Neural cell (in vitro differentiated cells): Measurements from ENCODE around the gene KIF5C. TPM values are rescaled to one million over a fixed set of nuclear protein-coding genes. Genes with fewer than 3 reads are reported as not detected.

Source experiments
- H2AFZ ChIP-seq: fragments of 200-600, 300-800 bp; sonication (generic), shearing (Covaris generic); 2 replicates; pipeline ENCODE4 v1.6.0; 2014; ENCODE audit warnings: low read depth, mild to moderate bottlenecking, antibody characterized with exemption, low read length, moderate library complexity
- H3F3A ChIP-seq: fragments of 200-600 bp; shearing (Covaris generic); 2 replicates; pipeline ENCODE4 v1.6.1; 2016; ENCODE audit warnings: mild to moderate bottlenecking, moderate library complexity, mixed read lengths, antibody characterized with exemption, low read length; ENCODE audit not compliant: insufficient read depth, poor library complexity, severe bottlenecking
- H3K27ac ChIP-seq: fragments of 200-600, 300-800 bp; sonication (generic), shearing (Covaris generic); 2 replicates; pipeline ENCODE4 v1.5.1; 2014; ENCODE audit warnings: mild to moderate bottlenecking, low read length, moderate library complexity
- H3K27me3 ChIP-seq: fragments of 300-800, 200-600 bp; sonication (generic), shearing (Covaris generic); 2 replicates; pipeline ENCODE4 v1.6.0; 2014; ENCODE audit warnings: mild to moderate bottlenecking, low read depth, low read length, moderate library complexity; ENCODE audit not compliant: insufficient read depth
- H3K36me3 ChIP-seq: fragments of 300-800, 200-600 bp; sonication (generic), shearing (Covaris generic); 2 replicates; pipeline ENCODE4 v1.5.1; 2014; ENCODE audit warnings: mild to moderate bottlenecking, antibody characterized with exemption, low read length, moderate library complexity; ENCODE audit not compliant: insufficient read depth
- H3K4me2 ChIP-seq: fragments of 300-800, 200-600 bp; sonication (generic), shearing (Covaris generic); 2 replicates; pipeline ENCODE4 v1.6.0; 2014; ENCODE audit warnings: mild to moderate bottlenecking, low read length
- H3K4me3 ChIP-seq: fragments of 300-800, 200-600 bp; sonication (generic), shearing (Covaris generic); 2 replicates; pipeline ENCODE4 v1.5.1; 2014; ENCODE audit warnings: mild to moderate bottlenecking, low read length, moderate library complexity
- H3K79me2 ChIP-seq: fragments of 200-600 bp; shearing (Covaris generic); replicated peaks from 2 replicates; pipeline ENCODE4 v1.6.0; 2014; ENCODE audit warnings: mild to moderate bottlenecking, low read length, moderate library complexity; ENCODE audit not compliant: insufficient read depth
- H3K9ac ChIP-seq: fragments of 300-800, 200-600 bp; sonication (generic), shearing (Covaris generic); 2 replicates; pipeline ENCODE4 v1.6.1; 2016; ENCODE audit warnings: mild to moderate bottlenecking, low read length, mixed read lengths
- H3K9me2 ChIP-seq: fragments of 200-600 bp; shearing (Covaris generic); 2 replicates; pipeline ENCODE4 v1.6.1; 2016; ENCODE audit warnings: mild to moderate bottlenecking, low read length, mixed read lengths; ENCODE audit not compliant: insufficient read depth
- H3K9me3 ChIP-seq: fragments of 200-600, 300-800 bp; sonication (generic), shearing (Covaris generic); 2 replicates; pipeline ENCODE4 v1.6.1; 2016; ENCODE audit warnings: mild to moderate bottlenecking, mixed run types, low read length, moderate library complexity, mixed read lengths
- H4K20me1 ChIP-seq: fragments of 200-600 bp; shearing (Covaris generic); 2 replicates; pipeline ENCODE4 v1.6.1; 2016; ENCODE audit warnings: mild to moderate bottlenecking, mixed run types; ENCODE audit not compliant: insufficient read depth
- CTCF ChIP-seq: fragments of 450-650 bp; IDR thresholded peaks from 2 replicates; pipeline ENCODE4 v1.5.1; 2014; ENCODE audit warnings: antibody characterized with exemption, mild to moderate bottlenecking, moderate library complexity; ENCODE audit not compliant: poor library complexity, severe bottlenecking
- EZH2 ChIP-seq: fragments of 200-600, 300-800 bp; shearing (Covaris generic), sonication (generic); IDR thresholded peaks from 2 replicates; pipeline ENCODE4 v1.6.1; 2014; ENCODE audit warnings: antibody characterized with exemption, low read length, borderline replicate concordance, mild to moderate bottlenecking; ENCODE audit not compliant: insufficient read depth, poor library complexity, severe bottlenecking
- MXI1 ChIP-seq: fragments of 450-650 bp; conservative IDR thresholded peaks from 2 replicates; pipeline ENCODE4 v1.6.1; 2014; ENCODE audit warnings: antibody characterized with exemption, mild to moderate bottlenecking; ENCODE audit not compliant: poor library complexity, severe bottlenecking
- POLR2AphosphoS5 ChIP-seq: IDR thresholded peaks from 2 replicates; pipeline ENCODE4 v1.6.1; 2012
- RAD21 ChIP-seq: fragments of 450-650 bp; conservative IDR thresholded peaks from 2 replicates; pipeline ENCODE4 v1.6.1; 2014; ENCODE audit warnings: antibody characterized with exemption, mild to moderate bottlenecking, moderate library complexity
- REST ChIP-seq: IDR thresholded peaks from 2 replicates; pipeline ENCODE4 v1.6.1; 2012; ENCODE audit warnings: borderline replicate concordance
- SMC3 ChIP-seq: fragments of 450-650 bp; conservative IDR thresholded peaks from 2 replicates; pipeline ENCODE4 v1.6.1; 2014; ENCODE audit warnings: antibody characterized with exemption, mild to moderate bottlenecking, moderate library complexity; ENCODE audit not compliant: poor library complexity
- TAF1 ChIP-seq: IDR thresholded peaks from 2 replicates; pipeline ENCODE4 v1.6.1; 2012; ENCODE audit warnings: low read depth
- polyA plus RNA-seq: library from polyadenylated mRNA; depleted of rRNA; stranded (reverse); fragments of >200 nt; gene quantifications from 2 replicates; pipeline ENCODE4 v1.2.3, GENCODE V29; 2014

KIF5C gene
- polyA plus RNA-seq, 1 donor from 2014 or later, result 527 TPM

- no peaks in the 10 kb centered on the region for H4K20me1 ChIP-seq
- peaks cover 65% of the 10 kb centered on the region for H3K79me2 ChIP-seq
- H3F3A ChIP-seq, result peaks cover 13% of the 10 kb centered on the region
- peak overlapping the region; percentile 15 for H3K9ac ChIP-seq
- no peaks in the 10 kb centered on the region for H3K27me3 ChIP-seq
- H3K9me3 ChIP-seq, result no peaks in the 10 kb centered on the region
- peak overlapping the region; percentile 30 for H3K27ac ChIP-seq
- no peaks in the 10 kb centered on the region for H3K36me3 ChIP-seq
- H2AFZ ChIP-seq, result no peak overlapping the region
- TF ChIP-seq MXI1, result no peak
- TF ChIP-seq CTCF, result no peak
- peak; percentile 39 for TF ChIP-seq POLR2AphosphoS5
- TF ChIP-seq REST, result no peak
- H3K4me3 ChIP-seq, result peak overlapping the region; percentile 19
- H3K4me2 ChIP-seq, result no peak overlapping the region
- no peaks in the 10 kb centered on the region for H3K9me2 ChIP-seq
Observed at GRCh38 chr2:148885209-148885608, 10.2 kb downstream of the KIF5C start.

DNA sequence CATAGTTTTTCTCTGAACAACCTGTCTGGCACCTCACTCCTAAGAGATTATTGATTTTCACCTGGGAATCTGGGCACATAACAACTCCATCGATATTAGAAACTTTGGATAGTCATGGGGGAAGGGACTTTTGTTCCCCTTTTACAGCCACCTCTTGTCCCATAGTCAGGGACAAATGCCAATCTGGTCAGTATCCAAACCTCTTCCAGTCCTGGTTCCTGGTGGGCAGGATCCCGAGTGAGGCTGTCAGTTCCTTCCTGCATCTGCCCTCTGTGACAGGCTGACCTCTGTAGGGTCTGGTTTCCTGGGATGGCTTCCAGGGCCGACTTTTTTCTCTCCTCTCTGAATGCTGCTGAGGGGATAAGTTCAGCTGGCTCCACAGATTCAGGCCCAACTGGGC is 11.0 kb downstream of the KIF5C start:
- Histone ChIP-seq H3F3A (peaks cover 13% of the 10 kb centered on the region), H4K20me1 (no peaks in the 10 kb centered on the region), H3K4me2 (no peak overlapping the region), H3K27me3 (no peaks in the 10 kb centered on the region), H3K9me3 (no peaks in the 10 kb centered on the region), H3K36me3 (no peaks in the 10 kb centered on the region), H3K27ac (peak overlapping the region; percentile 30), H3K79me2 (peaks cover 73% of the 10 kb centered on the region), H3K4me3 (peak overlapping the region; percentile 19), H3K9ac (no peak overlapping the region), H2AFZ (no peak overlapping the region), H3K9me2 (no peaks in the 10 kb centered on the region)
- TF ChIP-seq EZH2 (no peak), MXI1 (no peak), TAF1 (no peak), SMC3 (no peak), POLR2AphosphoS5 (no peak), CTCF (no peak), REST (no peak), RAD21 (no peak)
